A673 (cell line): ENCODE data around the gene ADNP2. TPM values are rescaled to one million over a fixed set of nuclear protein-coding genes. Genes with fewer than 3 reads are reported as not detected.

ENCODE experiments used
- BruUV-seq: library from RNA; stranded (reverse); fragments of 400-500 nt; replicated peaks from 2 replicates; lab custom pipeline; 2021; lab: Mats Ljungman, UMichigan
- CTCF ChIA-PET: fragments of 300-600 bp; sonication (Branson Sonifier 250); formaldehyde crosslinking; loops from one replicate; lab custom pipeline; 2022; ENCODE audit warnings: antibody characterized with exemption; lab: Charles Lee
- POLR2A ChIA-PET: fragments of 300-600 bp; sonication (Branson Sonifier 250); formaldehyde crosslinking; loops from one replicate; lab custom pipeline; 2022; ENCODE audit warnings: antibody characterized with exemption; ENCODE audit not compliant: low non-redundant PET; lab: Charles Lee
- DNase-seq: peaks from one replicate; pipeline ENCODE4 v3.0.0-alpha.2; 2015; ENCODE audit warnings: low spot score
- H3K27ac ChIP-seq: fragments of 200-600 bp; sonication (generic); 2 replicates; pipeline ENCODE4 v1.5.1; 2016; ENCODE audit warnings: mixed run types, low read depth, mild to moderate bottlenecking, mixed read lengths, antibody characterized with exemption, low read length; ENCODE audit not compliant: poor library complexity, severe bottlenecking
- H3K27me3 ChIP-seq: fragments of 200-600 bp; sonication (generic); replicated peaks from 2 replicates; pipeline ENCODE4 v1.6.1; 2017; ENCODE audit warnings: mixed run types, low read depth, mild to moderate bottlenecking, mixed read lengths, antibody characterized with exemption, low read length; ENCODE audit not compliant: insufficient read depth, poor library complexity
- H3K36me3 ChIP-seq: fragments of 200-600 bp; sonication (generic); 2 replicates; pipeline ENCODE4 v1.6.1; 2016; ENCODE audit warnings: mixed run types, mild to moderate bottlenecking, mixed read lengths, antibody characterized with exemption, low read length; ENCODE audit not compliant: insufficient read depth, poor library complexity, severe bottlenecking
- H3K4me1 ChIP-seq: fragments of 200-600 bp; sonication (generic); 2 replicates; pipeline ENCODE4 v1.6.1; 2017; ENCODE audit warnings: mixed run types, mild to moderate bottlenecking, mixed read lengths, antibody characterized with exemption, low read length; ENCODE audit not compliant: insufficient read depth, poor library complexity, severe bottlenecking
- H3K4me3 ChIP-seq: fragments of 200-600 bp; sonication (generic); 2 replicates; pipeline ENCODE4 v1.5.1; 2016; ENCODE audit warnings: low read depth, mixed run types, mild to moderate bottlenecking, mixed read lengths, low read length; ENCODE audit not compliant: poor library complexity, severe bottlenecking
- H3K9me3 ChIP-seq: fragments of 200-600 bp; sonication (generic); 2 replicates; pipeline ENCODE4 v1.6.1; 2016; ENCODE audit warnings: mixed run types, low read depth, mild to moderate bottlenecking, mixed read lengths, antibody characterized with exemption, low read length; ENCODE audit not compliant: poor library complexity, severe bottlenecking
- EZH2 ChIP-seq: fragments of 200-600 bp; sonication (generic); IDR thresholded peaks from 2 replicates; pipeline ENCODE4 v1.6.1; 2017; ENCODE audit warnings: borderline replicate concordance, low read depth, mild to moderate bottlenecking, mixed read lengths, antibody characterized with exemption, low read length; ENCODE audit not compliant: poor library complexity, severe bottlenecking
- intact Hi-C: fragments of 100-400 bp; cut with micrococcal nuclease; formaldehyde crosslinking; loops from one replicate; pipeline ENCODE4 v1.10.0; 2022; ENCODE audit not compliant: unreplicated experiment
- total RNA-seq: library from RNA; stranded (reverse); gene quantifications from 2 replicates; pipeline ENCODE4 v1.2.3, GENCODE V29; 2021
- TF ChIP-seq, protein P1 (sequence below): fragments of 300-800, 200-600 bp; sonication (generic); conservative IDR thresholded peaks from 2 replicates; pipeline ENCODE4 v1.5.1; 2017; ENCODE audit warnings: low read depth, mild to moderate bottlenecking, antibody characterized with exemption, low read length, moderate library complexity, mixed read lengths

Gene ADNP2
- total RNA-seq, 1 experiment from 2014 or later: 27.5 TPM

DNA sequence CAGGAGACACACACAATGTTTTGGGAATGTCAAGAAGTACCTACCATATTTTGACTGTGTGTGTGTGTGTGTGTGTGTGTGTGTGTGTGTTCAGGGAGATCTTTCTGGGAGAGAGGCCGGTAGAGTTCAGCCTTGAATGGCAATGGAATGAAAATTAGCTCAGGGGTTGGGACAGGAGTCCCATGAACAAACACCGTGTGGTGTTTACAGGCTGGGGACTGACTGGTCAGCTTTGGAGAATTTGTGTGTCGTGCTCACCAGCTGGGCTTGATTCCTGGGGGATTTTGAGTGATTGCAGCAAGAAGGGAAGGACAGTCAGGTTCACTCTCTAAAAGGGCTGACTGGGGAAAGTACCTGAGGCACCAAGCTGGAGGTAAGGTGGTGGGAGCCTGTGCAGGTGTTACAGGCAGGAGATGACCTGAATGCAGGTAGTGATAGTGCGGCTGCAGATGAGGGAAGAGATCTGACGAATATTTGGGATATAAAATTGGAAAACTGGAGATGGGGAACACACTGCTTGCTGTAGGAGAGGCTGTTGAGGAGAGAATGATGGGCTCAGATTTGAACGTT, 2.5 kb upstream of the ADNP2 start:
- Histone ChIP-seq H3K36me3 (no peaks in the 10 kb centered on the region), H3K4me1 (peaks cover 7% of the 10 kb centered on the region), H3K27me3 (no peaks in the 10 kb centered on the region), H3K9me3 (no peaks in the 10 kb centered on the region), H3K4me3 (no peak overlapping the region), H3K27ac (no peak overlapping the region)
- ChIA-PET POLR2A (no interaction called here), CTCF (no interaction called here)
- DNase-seq: no peak
- BruUV-seq: no TSS peak
- intact Hi-C loops: no loop called here
- TF ChIP-seq, protein P1, sequence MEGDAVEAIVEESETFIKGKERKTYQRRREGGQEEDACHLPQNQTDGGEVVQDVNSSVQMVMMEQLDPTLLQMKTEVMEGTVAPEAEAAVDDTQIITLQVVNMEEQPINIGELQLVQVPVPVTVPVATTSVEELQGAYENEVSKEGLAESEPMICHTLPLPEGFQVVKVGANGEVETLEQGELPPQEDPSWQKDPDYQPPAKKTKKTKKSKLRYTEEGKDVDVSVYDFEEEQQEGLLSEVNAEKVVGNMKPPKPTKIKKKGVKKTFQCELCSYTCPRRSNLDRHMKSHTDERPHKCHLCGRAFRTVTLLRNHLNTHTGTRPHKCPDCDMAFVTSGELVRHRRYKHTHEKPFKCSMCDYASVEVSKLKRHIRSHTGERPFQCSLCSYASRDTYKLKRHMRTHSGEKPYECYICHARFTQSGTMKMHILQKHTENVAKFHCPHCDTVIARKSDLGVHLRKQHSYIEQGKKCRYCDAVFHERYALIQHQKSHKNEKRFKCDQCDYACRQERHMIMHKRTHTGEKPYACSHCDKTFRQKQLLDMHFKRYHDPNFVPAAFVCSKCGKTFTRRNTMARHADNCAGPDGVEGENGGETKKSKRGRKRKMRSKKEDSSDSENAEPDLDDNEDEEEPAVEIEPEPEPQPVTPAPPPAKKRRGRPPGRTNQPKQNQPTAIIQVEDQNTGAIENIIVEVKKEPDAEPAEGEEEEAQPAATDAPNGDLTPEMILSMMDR: no peak
- no peak for TF ChIP-seq EZH2

DNA sequence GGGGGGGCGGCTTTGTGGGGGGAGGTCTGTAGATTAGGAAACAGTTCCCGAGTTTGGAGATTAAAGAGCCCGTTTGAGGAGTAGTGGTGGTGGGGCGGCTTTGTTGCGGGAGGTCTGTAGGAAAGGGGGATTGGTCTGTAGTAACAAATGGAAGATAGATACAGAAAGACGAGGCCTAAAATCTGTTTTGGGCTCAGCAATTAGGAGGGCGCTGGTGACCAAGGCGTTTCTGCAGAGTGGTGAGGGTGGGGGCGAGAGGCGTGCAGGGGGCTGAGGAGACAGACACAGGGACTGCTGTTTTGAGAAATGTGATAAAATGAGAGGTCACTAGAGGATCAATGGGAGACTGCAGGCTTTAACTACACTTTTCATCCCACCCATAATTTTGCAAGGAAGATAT, 1.6 kb upstream of the ADNP2 start:
- Histone ChIP-seq H3K36me3 (no peaks in the 10 kb centered on the region), H3K27me3 (no peaks in the 10 kb centered on the region), H3K4me1 (peaks cover 10% of the 10 kb centered on the region), H3K27ac (no peak overlapping the region), H3K4me3 (no peak overlapping the region), H3K9me3 (no peaks in the 10 kb centered on the region)
- ChIA-PET CTCF (no interaction called here), POLR2A (no interaction called here)
- TF ChIP-seq, protein P1: no peak
- no peak for TF ChIP-seq EZH2
- intact Hi-C loops: no loop called here
- no TSS peak for BruUV-seq
- no peak for DNase-seq

DNA sequence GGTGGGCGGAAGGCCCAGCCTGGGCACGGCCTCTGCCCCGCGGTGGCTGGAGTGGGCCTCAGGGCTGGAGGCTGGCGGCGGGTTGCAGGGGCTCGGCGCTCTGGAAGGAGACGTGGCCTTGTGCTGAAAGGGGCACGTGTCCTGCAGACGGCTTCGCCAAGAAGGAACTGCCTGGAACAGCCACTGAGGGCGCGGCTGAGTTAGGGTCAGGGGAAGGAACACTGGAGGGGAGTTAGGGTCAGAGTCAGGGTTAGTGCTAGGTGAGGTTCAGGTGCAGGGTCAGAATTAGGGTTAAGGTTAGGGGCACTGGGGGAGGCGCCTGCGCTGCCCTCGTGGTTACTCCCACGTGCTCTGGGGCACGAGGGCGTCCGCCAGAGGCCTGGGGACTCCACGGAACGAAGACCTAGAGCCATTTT, 933 bp upstream of the ADNP2 start:
- Histone ChIP-seq H3K4me1 (peaks cover 14% of the 10 kb centered on the region), H3K4me3 (no peak overlapping the region), H3K36me3 (no peaks in the 10 kb centered on the region), H3K27ac (no peak overlapping the region), H3K9me3 (no peaks in the 10 kb centered on the region), H3K27me3 (no peaks in the 10 kb centered on the region)
- POLR2A ChIA-PET: interaction anchor here (0.7 kb wide), 1 partner anchor 75 kb away, joined by 4 read pairs; no protein-coding TSS in a partner anchor
- no peak for DNase-seq
- CTCF ChIA-PET: no interaction called here
- intact Hi-C loops: no loop called here
- BruUV-seq: no TSS peak
- TF ChIP-seq EZH2: no peak
- TF ChIP-seq, protein P1: no peak
